ENCODE data around the gene CNOT3.

GRCh38 chr19:54100561-54100960 lies 37.0 kb upstream of the CNOT3 start, which contains the start of gene OSCAR:
- TF ChIP-seq, protein P1, sequence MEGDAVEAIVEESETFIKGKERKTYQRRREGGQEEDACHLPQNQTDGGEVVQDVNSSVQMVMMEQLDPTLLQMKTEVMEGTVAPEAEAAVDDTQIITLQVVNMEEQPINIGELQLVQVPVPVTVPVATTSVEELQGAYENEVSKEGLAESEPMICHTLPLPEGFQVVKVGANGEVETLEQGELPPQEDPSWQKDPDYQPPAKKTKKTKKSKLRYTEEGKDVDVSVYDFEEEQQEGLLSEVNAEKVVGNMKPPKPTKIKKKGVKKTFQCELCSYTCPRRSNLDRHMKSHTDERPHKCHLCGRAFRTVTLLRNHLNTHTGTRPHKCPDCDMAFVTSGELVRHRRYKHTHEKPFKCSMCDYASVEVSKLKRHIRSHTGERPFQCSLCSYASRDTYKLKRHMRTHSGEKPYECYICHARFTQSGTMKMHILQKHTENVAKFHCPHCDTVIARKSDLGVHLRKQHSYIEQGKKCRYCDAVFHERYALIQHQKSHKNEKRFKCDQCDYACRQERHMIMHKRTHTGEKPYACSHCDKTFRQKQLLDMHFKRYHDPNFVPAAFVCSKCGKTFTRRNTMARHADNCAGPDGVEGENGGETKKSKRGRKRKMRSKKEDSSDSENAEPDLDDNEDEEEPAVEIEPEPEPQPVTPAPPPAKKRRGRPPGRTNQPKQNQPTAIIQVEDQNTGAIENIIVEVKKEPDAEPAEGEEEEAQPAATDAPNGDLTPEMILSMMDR (IDR thresholded peaks at IDR 0.05), result no peak
- TF ChIP-seq POLR2A (IDR thresholded peaks at IDR 0.05), result no peak

All from body of pancreas (tissue), 4 donors.